Spleen (tissue), 7 donors: ENCODE results near the gene CD81.

ENCODE experiments used
- POLR2A ChIP-seq, 3 donors: fragments of 450-650 bp; IDR thresholded peaks; one replicate each; pipeline ENCODE4 v1.5.1; 2017; ENCODE audit warnings: antibody characterized with exemption in 3 of 3, mild to moderate bottlenecking in 1 of 3
- POLR2AphosphoS5 ChIP-seq, 3 donors: sonication (generic); formaldehyde crosslinking; IDR thresholded peaks; one replicate each; pipeline ENCODE4 v1.5.1; 2017; ENCODE audit warnings: antibody characterized with exemption in 3 of 3
- TF ChIP-seq, protein P1 (sequence below), 11 experiments: fragments of 200-600 bp in 7 of 11; fragments of 450-650 bp in 4 of 11; sonication (generic) in 4 of 11; IDR thresholded peaks in 8 of 11; conservative IDR thresholded peaks in 3 of 11; 1 replicate in 7 of 11; 2 replicates in 4 of 11; pipeline versions ENCODE4 v1.4.0 to v1.8.0; 2016 to 2021; ENCODE audit warnings: antibody characterized with exemption in 11 of 11, inconsistent platforms in 4 of 11, mild to moderate bottlenecking in 1 of 11
- donor health status: DM: no; HTN: no; CAD: no; lungs with moderate emphysema.
- donor health status: DM: no; HTN: no; CAD: no.
- donor health status: DM: no; HTN: no; CAD: no.

DNA sequence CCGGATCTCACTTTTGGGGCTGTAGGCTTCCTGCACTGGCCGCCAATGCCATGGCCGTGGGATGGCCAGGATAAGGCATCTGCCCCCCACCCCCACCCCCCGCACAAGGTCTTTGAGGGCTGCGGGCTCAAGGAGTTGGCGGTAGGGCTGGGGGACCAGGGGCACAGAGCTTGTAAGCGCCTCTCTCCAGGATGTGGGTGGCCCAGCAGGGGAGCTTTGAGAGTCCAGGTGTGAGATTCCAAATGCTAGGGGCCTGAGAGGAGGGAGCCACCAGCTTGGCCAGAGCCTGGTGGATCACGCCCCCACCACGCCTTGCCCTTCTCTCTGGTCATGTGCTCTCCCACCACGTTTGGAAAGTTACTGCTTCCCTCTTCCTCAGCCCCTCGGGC, 5.0 kb downstream of the CD81 start:
- TF ChIP-seq, protein P1, sequence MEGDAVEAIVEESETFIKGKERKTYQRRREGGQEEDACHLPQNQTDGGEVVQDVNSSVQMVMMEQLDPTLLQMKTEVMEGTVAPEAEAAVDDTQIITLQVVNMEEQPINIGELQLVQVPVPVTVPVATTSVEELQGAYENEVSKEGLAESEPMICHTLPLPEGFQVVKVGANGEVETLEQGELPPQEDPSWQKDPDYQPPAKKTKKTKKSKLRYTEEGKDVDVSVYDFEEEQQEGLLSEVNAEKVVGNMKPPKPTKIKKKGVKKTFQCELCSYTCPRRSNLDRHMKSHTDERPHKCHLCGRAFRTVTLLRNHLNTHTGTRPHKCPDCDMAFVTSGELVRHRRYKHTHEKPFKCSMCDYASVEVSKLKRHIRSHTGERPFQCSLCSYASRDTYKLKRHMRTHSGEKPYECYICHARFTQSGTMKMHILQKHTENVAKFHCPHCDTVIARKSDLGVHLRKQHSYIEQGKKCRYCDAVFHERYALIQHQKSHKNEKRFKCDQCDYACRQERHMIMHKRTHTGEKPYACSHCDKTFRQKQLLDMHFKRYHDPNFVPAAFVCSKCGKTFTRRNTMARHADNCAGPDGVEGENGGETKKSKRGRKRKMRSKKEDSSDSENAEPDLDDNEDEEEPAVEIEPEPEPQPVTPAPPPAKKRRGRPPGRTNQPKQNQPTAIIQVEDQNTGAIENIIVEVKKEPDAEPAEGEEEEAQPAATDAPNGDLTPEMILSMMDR (IDR thresholded peaks at IDR 0.05 in 8 of 11, conservative IDR thresholded peaks at IDR 0.05 in 3 of 11): no peak
- TF ChIP-seq POLR2A (IDR thresholded peaks at IDR 0.05) (no peak), POLR2AphosphoS5 (IDR thresholded peaks at IDR 0.05) (peak in 2 of 3 donors; percentile 7 to 56)
